ENCODE results near the gene NAT16. TPM values are rescaled to one million over a fixed set of nuclear protein-coding genes. Genes with fewer than 3 reads are reported as not detected.
"Not testable (repeated sequence)": the region's sequence is repeated elsewhere in the genome, so short reads cannot be mapped to it uniquely, and the experiment has no call there.

NAT16 gene
- total RNA-seq, 1 donor from 2014 or later: not detected

GRCh38 chr7:101207459-101207858, 27.4 kb upstream of the NAT16 start:
- Mint-ChIP-seq H3K36me3 (no peaks in the 10 kb centered on the region), H3K27me3 (peaks cover 18% of the 10 kb centered on the region), H3K9me3 (no peaks in the 10 kb centered on the region), H3K4me1 (ENCODE audit: unreplicated experiment) (no peaks in the 10 kb centered on the region), H3K4me3 (no peak overlapping the region), H3K27ac (no peak overlapping the region)
- TF ChIP-seq CTCF (conservative IDR thresholded peaks at IDR 0.05): no peak
- DNase-seq (ENCODE audit: extremely low spot score, unreplicated experiment): no peak

- no peak for TF ChIP-seq CTCF (conservative IDR thresholded peaks at IDR 0.05)
- DNase-seq (ENCODE audit: extremely low spot score, unreplicated experiment): no peak
Measured at GRCh38 chr7:101206665-101207042, 26.6 kb upstream of the NAT16 start.

GRCh38 chr7:101205901-101206664, 26.0 kb upstream of the NAT16 start:
- Mint-ChIP-seq H3K27me3 (peaks cover 31% of the 10 kb centered on the region), H3K4me3 (no peak overlapping the region), H3K27ac (no peak overlapping the region), H3K36me3 (no peaks in the 10 kb centered on the region), H3K4me1 (ENCODE audit: unreplicated experiment) (no peaks in the 10 kb centered on the region), H3K9me3 (no peaks in the 10 kb centered on the region)
- no peak for TF ChIP-seq CTCF (conservative IDR thresholded peaks at IDR 0.05)
- no peak for DNase-seq (ENCODE audit: extremely low spot score, unreplicated experiment)

More at GRCh38 chr7:101206665-101207042, 26.6 kb upstream of the NAT16 start:
- no peaks in the 10 kb centered on the region for H3K36me3 Mint-ChIP-seq
- H3K9me3 Mint-ChIP-seq: no peaks in the 10 kb centered on the region
- H3K4me3 Mint-ChIP-seq: no peak overlapping the region
- no peaks in the 10 kb centered on the region for H3K4me1 Mint-ChIP-seq (ENCODE audit: unreplicated experiment)
- no peak overlapping the region for H3K27ac Mint-ChIP-seq
- peaks cover 25% of the 10 kb centered on the region for H3K27me3 Mint-ChIP-seq

- H3K4me1 Mint-ChIP-seq (ENCODE audit: unreplicated experiment); DNase-seq (ENCODE audit: extremely low spot score, unreplicated experiment); H3K4me3 Mint-ChIP-seq; H3K36me3 Mint-ChIP-seq; H3K9me3 Mint-ChIP-seq; H3K27ac Mint-ChIP-seq: not testable (repeated sequence)
- H3K27me3 Mint-ChIP-seq: peaks cover 45% of the 10 kb centered on the region
Measured at GRCh38 chr7:101203740-101204738, 23.9 kb upstream of the NAT16 start.

GRCh38 chr7:101202603-101202918, 22.5 kb upstream of the NAT16 start:
- H3K4me1 Mint-ChIP-seq (ENCODE audit: unreplicated experiment): peaks cover 5% of the 10 kb centered on the region
- H3K4me3 Mint-ChIP-seq: no peak overlapping the region
- H3K27ac Mint-ChIP-seq: no peak overlapping the region
- no peaks in the 10 kb centered on the region for H3K36me3 Mint-ChIP-seq
- no peak for TF ChIP-seq CTCF (conservative IDR thresholded peaks at IDR 0.05)
- no peaks in the 10 kb centered on the region for H3K9me3 Mint-ChIP-seq
- peaks cover 45% of the 10 kb centered on the region for H3K27me3 Mint-ChIP-seq
- DNase-seq (ENCODE audit: extremely low spot score, unreplicated experiment): no peak
